Transverse colon (tissue), 4 donors: ENCODE measurements around the gene PARVA.

Source experiments
- CTCF ChIP-seq, 5 experiments: fragments of 200-600 bp in 3 of 5; fragments of 450-650 bp in 2 of 5; sonication (generic) in 3 of 5; IDR thresholded peaks; 1 replicate in 2 of 5; 2 replicates in 3 of 5; pipeline ENCODE4 v1.5.1; 2016 to 2017; ENCODE audit warnings: antibody characterized with exemption in 5 of 5, inconsistent platforms in 3 of 5, mild to moderate bottlenecking in 2 of 5, moderate library complexity in 1 of 5
- EP300 ChIP-seq: sonication (generic); formaldehyde crosslinking; IDR thresholded peaks from one replicate; pipeline ENCODE4 v1.6.1; 2017; ENCODE audit warnings: antibody characterized with exemption, low read depth
- POLR2A ChIP-seq: fragments of 450-650 bp; IDR thresholded peaks from one replicate; pipeline ENCODE4 v1.6.1; 2016; ENCODE audit warnings: antibody characterized with exemption, mild to moderate bottlenecking, moderate library complexity
- POLR2AphosphoS5 ChIP-seq, 3 donors: sonication (generic); formaldehyde crosslinking; IDR thresholded peaks; one replicate each; pipeline ENCODE4 v1.6.1; 2016; ENCODE audit warnings: antibody characterized with exemption in 3 of 3

DNA sequence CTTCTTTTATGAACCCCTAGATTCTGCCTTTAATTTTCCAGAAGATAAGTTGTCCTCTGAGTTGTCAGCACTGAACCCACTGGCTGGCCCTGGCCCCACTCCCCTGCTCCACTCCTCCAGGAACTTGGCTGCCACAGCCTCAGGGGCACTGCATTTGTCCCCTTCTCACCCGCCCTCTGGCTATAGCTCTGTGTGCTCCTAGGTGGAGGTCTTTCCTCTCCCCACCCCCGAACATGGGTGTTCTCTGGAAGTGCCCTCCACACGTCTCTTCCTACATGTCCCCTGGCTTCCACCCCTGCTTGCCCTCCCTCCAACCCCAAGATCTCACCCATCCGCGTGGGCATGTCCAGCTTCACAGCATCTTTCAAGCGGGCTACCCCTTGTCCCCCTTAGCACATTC lies 159.2 kb downstream of the PARVA start:
- TF ChIP-seq CTCF (IDR thresholded peaks at IDR 0.05) (no peak), POLR2A (no peak), POLR2AphosphoS5 (IDR thresholded peaks at IDR 0.05) (no peak), EP300 (no peak)
